ENCODE measurements around the gene MCF2L.

Gene MCF2L

DNA sequence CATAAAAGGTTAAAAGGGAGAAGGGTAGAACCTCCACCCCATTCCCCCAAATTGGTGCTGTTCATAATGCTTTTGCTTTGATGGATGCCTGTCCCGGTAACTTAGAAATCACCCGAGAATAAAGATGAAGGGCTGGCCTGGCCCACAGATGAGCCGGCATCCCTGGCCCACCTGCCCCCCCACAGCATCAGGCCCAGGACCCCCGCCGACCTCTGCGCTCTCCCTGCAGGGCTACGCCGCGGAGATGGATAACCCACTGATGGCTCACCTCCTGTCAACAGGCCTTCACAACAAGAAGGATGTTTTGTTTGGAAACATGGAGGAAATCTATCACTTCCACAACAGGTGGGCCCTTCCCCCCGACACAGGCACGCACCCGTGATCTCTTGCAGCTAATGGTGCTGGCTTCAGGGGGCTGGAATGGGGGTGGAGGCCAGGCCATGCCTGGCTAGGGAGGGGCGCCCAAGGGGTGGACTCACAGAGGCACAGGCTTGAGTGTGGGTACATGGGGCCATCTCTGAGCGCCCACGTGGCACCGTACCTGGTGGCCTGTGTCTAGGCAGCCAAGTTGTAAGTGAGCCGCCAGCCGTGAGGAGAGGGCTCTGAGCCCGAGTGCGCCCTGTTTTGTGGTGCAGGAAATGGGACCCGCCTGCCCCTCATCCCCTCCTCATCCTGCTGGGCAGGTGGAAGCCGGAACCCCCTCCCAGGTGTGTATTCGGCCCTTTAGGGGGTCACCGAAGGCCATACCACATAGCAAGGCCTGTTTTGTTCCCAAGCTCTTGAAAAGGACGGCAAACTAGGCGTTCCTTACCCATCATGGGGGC is 113.4 kb downstream of the MCF2L start:
- DNase-seq (ENCODE audit: low read depth, low spot score): no peak

DNA sequence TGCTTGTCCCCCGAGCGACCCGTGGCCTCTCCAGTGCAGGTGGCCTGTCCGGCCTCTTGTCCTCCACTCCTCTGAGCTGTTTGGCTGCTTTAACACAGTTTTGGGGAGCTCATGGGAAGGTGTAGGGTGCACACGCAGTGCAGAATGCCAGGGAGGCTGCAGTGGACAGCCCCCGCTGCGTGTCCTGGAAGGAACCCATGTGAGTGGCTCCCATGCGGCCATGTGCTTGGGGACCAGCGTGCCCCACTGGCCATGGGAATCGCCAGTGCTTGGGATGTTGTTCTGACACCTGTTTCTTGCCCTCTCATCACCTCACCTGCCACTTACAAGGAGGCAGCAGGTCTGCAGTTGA is 114.0 kb downstream of the MCF2L start:
- no peak for DNase-seq (ENCODE audit: low read depth, low spot score)

DNA sequence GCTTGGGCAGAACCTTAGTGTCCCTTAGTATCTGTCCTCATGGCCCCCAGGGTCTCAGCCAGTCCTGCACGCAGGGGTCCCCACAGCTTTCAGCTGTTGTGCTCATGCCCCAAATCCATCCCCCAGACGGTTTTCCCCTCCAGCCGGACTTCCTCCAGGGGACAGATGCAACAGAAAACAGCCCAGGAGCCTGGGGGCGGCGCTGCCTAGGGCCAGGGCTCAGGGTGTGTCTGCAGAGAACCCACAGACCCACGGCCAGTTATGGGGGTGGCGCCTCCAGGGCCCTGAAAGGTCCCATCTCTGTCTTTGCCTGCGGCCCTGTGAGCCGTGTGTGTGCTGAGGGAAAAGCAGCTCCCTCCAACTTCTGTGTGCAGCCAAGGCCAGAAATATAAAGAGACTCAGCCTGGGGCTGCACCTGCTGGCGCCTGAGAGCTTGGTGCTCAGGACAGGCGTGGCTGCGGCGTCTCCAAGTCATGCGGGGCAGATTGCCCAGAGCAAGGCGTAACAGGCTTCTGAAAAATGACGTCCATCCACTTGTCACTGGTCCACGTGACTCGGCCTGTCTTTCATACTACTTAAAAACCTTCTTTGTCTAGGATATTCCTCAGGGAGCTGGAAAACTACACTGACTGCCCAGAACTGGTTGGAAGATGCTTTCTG is 114.5 kb downstream of the MCF2L start:
- no peak for DNase-seq (ENCODE audit: low read depth, low spot score)

DNA sequence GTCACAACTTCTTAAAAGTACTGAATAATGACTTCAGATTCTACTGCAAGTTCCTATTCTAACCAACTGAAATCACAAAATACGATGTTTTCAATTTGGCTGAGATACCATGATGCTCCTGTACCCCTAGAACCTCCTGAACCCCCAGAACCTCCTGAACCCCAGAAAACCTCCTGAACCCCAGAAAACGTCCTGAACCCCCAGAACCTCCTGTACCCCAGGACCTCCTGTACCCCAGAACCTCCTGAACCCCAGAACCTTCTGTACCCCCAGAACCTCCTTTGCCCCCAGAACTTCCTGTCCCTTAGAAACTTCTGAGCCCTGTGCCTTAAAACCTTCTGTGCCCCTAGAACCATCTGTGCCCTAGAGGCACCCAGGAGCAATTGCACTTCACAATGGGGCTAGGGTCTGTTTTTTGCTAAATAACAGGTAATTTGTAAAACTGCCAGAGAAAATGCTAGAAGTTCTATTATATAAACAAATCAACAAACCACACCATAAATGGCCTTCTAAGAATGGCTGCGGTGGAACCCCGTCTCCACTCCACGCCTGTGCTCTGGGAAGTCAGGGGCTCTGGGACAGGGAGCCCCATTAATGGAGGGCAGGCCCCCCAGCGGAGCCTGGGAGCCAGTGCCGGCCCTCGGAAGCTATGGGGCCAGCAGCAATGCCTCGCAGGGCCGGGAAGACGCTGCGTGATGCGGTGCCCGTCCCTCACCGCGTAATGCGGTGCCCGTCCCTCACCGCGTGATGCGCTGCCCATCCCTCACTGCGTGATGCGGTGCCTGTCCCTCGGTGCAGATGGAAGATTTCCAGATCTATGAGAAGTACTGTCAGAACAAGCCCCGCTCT is 115.3 kb downstream of the MCF2L start:
- DNase-seq (ENCODE audit: low read depth, low spot score): no peak

DNA sequence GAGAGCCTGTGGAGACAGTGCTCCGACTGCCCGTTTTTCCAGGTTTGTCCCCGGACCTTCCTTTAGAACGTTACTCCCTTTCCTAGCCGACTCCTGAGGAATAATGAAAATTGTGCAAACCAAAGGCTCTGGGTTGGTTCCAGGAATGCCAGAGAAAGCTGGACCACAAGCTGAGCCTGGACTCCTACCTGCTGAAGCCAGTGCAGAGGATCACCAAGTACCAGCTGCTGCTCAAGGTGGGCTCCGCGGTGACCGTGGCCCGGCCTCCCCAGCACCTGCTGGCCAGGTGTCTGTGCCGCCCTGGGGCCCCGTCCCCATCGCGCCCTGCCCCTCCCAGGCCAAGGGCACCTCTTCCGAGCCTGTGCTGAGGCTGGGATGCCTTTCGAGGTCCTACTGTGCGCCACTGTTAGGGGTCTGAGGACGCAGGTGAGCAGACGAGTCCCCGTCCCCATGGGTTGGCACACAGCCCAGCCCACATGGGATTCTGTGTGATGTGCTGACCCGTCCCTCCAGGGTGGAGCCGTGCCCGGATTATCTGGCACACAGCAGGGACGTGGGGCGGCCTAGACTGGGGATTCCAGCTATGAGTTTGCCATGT is 116.0 kb downstream of the MCF2L start:
- DNase-seq (ENCODE audit: low read depth, low spot score): no peak

DNA sequence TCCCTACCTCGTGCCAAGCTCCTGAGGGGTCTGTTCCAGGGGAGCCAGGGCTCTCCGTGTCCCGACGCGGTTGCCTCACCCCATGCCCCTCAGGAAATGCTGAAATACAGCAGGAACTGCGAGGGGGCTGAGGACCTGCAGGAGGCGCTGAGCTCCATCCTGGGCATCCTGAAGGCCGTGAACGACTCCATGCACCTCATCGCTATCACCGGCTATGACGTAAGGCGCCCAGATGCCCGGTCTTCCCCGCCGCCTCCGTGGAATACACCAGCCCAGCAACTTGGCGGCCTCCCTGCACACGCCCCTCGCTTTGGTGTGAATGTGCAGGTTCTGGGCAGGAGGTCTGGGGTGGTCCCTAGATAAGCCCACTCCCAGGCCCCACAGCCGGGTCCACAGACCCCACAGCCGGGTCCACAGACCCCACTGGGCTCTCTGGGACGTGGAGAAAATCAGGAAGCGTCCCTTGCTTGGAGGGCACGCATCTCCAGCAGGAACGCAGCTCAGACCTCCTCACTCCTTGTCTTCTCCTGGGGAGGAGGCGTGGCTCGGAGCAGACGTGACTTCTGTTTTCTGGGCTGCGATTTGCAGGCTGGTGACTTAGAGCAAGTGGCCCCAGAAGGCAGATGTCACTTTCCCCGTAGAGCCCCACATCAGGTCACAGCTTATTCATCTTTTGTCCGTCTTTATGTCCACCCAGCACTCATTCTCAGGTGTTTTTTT is 117.2 kb downstream of the MCF2L start:
- no peak for DNase-seq (ENCODE audit: low read depth, low spot score)

DNA sequence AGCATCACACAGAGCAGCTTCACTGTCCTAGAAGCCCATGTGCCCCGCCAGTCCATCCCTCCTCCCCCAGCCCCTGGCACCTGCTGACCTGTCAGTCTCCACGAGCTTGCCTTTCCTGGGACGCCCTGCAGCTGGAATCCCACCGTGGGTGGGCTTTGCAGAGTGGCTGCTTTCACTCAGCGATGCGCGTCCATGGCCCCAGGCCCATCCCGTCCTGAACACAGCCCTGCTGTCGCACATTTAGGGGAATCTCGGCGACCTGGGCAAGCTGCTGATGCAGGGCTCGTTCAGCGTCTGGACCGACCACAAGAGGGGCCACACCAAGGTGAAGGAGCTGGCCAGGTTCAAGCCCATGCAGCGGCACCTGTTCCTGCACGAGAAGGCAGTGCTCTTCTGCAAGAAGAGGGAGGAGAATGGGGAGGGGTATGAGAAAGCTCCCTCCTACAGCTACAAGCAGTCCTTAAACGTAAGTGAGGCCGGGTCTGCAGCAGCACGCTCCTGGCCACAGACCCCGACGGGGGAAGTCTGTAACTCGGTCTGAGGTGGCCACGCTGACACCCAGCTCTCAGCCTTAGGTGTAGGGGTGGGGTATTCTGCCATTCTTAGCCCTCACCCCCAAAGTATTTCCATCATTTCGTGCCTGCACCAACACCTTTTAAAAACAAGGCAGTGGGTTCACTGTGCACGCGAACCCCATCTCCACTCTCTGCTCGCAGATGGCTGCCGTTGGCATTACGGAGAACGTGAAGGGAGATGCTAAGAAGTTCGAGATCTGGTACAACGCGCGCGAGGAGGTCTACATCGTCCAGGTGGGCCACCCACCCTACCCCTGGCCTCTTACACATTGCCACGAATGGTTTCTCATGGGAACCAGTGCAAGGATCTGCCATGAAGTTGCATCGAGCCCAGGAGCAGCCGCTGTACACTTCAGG is 118.2 kb downstream of the MCF2L start:
- DNase-seq (ENCODE audit: low read depth, low spot score): no peak

DNA sequence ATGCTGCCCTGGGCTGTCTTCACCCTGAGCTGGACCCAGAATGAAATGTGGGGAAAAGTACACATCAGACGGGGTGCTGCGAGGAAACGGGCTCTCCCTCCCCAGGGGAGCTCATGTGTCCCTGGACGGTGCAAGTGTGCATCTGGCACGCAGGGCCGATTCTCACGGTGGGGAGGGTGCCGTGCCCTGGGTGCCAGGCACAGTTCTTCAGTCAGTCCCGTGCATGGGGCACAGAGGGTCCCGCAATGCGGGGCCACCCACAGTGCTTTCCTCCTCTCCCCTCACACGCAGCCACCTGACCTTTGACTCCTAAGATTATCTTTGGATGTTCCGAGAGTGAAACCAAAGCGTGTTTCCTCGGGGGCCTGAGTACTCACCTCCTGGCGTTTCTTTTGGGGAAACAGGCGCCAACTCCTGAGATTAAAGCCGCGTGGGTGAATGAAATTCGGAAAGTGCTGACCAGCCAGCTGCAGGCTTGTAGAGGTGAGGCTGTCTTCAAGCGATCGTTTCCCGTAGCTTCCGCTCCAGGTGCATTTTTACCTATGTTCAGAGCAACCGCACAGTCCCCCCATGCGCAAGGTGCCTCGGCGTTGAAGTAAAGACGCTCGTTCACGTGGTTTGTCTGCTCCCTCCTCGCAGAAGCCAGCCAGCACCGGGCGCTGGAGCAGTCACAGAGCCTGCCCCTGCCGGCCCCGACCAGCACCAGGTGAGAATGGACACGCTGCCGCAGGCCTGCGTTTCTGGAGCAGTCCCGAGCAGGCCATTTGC is 119.1 kb downstream of the MCF2L start:
- no peak for DNase-seq (ENCODE audit: low read depth, low spot score)

DNA sequence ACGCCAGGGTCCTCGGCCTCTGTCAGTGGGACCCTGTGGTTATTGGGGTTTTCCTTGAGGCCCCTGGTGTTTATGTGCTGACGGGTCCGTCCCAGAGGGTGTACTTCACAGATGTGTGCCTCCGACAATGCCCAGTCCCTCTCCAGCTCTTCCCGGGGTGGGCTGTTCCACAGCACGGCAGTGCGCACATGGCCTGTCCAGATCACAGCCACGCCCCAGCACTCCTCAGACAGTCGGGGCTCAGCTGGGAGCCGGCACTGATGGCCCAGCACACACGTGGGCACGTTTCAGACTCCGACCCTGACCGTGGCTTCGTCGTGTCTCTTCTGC is 119.6 kb downstream of the MCF2L start:
- DNase-seq (ENCODE audit: low read depth, low spot score): no peak

DNA sequence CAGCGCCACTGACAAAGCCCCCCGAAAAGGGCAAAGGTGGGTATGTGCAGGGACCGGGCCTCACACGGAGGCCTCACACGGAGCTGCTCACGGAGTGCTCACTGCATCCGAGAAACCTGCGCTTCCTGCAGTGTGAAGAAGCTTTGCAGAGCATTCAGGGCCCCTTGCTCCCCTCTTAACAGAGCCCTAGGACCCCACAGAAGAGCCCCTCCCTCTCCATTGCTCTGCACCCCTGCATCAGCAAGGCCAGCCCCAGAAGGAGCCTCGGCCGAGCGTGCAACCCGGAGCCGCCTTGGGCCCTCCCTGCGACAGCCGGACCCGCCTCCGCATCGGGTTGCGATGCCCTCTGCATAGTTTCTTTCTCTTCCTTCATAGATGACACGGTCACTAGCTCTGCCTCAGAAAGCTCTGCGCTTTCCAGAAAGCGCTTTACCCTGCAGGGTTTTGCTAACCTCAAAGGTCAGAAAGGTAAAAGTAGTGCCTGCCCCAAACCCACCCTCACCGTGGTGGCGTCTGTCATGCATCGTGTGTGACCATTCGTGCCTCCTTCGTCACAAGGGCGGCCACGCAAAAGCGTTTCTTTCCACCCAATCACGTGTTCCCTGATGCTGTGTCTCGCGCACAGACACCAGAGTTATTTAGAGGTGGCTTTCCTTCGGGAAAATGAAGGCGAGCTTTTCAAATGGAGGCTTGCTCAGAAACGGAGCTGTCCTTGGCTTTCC is 120.8 kb downstream of the MCF2L start:
- no peak for DNase-seq (ENCODE audit: low read depth, low spot score)

DNA sequence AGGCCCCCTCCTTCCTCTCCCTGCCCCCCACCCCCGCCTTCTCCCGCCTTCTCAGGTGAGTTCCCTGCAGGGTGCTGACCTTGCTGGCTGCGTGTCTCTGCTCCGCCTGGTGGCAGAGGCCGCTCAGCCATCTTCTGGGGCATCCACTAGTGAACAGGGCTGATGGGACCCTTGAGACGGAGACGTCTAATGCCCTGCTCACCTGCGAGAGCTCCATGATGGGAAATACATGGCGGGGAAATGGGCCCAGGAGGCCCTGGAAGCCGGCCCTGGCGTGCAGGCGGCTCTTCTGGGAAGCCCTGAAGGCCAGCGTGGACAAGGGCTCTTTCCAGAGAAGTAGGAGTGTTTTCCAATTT is 121.4 kb downstream of the MCF2L start:
- DNase-seq (ENCODE audit: low read depth, low spot score): no peak

DNA sequence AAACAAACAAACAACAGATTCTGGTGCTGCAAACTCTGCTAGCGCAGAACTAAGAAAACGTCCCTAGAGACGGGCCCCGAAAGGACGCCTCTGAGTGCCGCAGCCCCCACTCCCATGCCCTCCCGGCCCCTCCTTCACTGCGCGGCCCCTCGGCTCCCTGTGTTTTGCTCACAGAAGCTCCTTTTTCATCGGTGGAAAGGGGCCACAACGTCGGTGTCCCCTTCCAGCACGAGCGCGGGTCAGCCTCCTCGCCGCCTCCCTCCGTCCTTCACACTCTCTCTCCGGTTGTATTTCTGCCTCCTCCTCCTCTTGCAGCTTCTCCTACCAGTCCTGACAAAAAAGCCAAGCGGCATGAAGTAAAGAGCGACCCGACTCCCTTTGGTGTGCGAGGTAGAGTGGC is 121.8 kb downstream of the MCF2L start:
- DNase-seq (ENCODE audit: low read depth, low spot score): no peak

DNA sequence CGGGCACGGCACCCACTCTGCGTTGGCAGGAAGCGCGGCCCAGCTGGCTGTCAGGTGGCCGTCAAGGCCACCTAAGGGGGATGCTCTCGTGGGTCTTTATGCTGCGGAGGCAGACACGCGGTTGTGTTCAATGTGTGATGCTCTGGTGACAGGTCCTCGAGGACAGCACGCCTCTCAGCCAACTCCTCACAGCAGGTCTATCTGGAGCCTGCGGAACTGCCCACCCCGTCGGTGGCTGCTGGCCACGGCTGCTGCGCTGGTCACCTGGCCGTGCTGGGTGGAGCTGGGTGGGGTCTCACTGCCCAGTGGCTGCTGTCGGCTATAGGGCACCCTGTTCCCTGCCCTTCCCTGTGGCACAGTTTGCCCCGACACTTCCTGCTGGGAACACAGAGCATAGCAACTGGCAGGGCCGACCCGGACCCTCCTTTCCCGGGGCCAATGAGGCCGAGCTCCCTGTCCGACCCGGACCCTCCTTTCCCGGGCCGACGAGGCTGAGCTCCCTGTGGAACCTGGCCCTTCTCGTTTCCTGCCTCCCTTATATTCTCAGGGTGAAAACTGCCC is 122.3 kb downstream of the MCF2L start:
- no peak for DNase-seq (ENCODE audit: low read depth, low spot score)

DNA sequence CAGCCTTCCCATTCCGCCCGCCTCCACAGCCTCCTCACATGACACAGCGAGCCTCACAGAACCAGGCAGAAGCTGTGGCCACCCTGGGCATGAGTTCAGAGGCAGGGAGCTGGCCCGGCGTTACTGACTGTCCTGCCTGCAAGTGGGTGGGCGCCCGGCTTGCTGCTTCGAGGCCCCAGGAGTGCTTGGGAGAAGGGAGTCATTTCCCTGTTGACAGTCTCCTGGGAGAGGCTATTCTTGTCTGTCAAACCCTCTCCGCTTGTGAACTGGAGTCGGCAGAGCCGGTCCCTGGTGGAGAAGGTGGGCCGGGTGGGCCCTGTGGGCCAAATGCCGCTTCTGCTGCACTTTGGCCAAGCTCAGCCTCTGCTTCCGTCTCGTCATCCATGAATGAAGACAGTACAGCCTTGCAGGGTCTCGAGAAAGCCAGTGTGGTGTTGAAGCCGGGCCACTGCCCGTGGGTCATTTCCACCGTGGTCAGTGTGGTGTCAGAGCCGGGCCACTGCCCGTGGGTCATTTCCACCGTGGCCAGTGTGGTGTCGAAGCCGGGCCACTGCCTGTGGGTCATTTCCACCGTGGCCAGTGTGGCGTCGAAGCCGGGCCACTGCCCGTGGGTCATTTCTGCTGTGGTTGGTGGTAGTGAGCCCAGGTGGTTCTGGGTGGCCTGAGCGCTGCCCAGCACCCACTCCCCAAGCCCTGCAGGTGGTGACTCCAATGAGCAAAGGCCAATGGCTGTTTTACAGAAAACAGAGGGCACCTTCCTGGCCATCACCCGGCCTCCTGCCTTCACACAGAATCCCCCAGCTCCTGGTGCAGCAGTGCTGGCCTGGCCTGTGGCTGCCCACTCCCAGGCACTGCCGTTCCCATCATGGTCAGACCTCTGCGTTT is 123.1 kb downstream of the MCF2L start:
- DNase-seq (ENCODE audit: low read depth, low spot score): no peak

DNA sequence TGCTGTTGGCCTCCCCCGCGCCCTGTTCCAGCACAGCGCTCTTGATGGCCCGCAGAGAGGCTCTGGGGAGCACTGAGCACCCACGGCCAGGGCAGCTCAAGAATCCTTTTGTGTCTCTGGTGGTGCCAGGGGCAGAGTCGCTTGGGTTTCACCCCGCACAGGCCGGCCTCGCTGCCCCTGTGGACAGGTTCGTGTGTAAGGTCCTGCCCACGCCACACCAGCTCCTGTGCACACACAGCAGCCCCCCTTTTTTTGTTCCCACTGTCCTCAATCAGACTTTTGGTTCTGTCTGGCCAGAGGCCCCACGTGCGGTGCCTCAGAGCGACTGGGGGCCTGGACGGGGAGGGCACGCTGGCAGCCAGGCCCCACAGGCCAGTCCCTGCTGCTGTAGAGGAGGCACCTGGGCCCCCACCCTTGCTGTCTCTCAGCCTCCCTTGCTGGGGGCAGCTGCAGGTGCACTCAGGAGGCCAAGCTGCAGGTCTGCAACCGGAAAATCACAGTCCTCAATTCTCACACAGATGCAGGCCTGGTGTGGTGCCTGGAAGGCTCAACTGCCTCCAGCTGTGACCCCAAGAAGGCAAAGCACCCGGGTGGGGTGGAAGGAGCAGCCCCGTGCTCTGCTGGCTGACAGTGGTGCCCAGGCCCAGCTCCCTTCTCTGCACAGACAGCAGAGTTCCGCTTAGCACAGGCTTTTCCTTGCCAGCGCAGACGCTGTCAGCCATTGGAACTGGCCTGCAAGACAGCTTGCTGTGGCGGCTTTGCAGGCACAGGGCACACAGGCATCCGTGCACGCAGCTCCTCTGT is 124.0 kb downstream of the MCF2L start:
- DNase-seq (ENCODE audit: low read depth, low spot score): no peak

DNA sequence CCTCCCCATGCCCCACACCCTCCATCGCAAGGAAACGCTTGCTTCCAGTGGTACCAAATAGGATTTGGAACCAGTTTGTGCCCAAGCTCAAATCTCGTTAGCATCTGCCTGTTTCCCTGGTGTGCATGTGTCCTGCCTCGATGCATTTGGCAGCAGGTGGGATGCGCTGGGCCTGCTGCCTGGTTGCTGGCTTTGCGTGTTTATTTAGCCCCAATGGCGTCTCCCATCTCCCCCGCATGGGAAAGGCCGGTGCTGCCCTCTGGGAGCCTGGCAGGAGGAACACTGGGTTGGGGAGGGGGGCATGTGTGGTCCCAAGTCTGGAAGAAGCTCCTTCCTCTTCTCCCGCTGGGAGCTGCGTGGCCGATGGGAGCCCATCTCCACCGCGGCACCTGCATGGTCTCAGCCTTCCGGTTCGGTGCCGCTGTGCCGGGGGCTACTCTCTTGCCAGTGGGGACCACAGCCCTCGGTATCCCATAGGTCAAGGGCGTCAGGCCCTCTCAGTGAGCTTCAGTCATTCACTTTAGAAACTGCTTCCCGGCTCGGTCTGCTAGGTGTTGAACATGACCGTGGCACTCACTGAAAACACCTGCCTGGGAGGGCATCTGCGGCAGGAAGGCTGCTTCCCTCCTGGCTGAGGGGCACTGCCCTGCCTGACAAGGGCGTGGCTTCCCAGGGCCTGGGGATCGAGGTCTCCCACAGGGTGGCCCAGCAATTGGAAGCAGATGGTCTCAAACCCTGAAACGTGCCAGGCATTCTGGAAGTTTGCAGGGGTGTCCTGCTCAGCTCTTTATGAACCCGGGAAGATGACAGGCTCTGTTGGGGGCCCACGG is 124.8 kb downstream of the MCF2L start:
- DNase-seq (ENCODE audit: low read depth, low spot score): no peak
